Iris pigment epithelial cell (primary cell): ENCODE data around the gene ARFGEF2.
A peak's percentile ranks its signal among the peaks of the same experiment; 100 is the strongest.
"Not testable (repeated sequence)": the region's sequence is repeated elsewhere in the genome, so short reads cannot be mapped to it uniquely, and the experiment has no call there.

ENCODE experiments used
- DNase-seq: peaks from one replicate; pipeline ENCODE4 v3.0.0-alpha.2; 2011; ENCODE audit warnings: low read depth

The ARFGEF2 gene

DNA sequence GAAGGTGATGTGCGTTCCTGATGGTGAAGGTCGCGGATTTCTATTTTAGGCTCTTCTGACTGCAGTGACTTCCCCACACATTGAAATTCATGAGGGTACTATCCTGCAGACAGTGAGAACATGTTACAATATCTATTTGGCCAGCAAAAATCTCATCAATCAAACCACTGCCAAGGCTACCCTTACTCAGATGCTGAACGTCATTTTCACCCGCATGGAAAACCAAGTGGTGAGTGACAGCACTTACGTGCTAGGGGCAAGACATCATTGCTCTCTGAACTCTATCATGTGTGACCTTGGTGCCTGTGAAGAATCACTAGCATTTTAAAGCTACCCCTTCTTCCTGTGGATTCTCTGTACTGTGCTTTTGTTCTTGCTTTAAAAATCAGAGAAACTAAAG lies 31.1 kb downstream of the ARFGEF2 start:
- DNase-seq = no peak

DNA sequence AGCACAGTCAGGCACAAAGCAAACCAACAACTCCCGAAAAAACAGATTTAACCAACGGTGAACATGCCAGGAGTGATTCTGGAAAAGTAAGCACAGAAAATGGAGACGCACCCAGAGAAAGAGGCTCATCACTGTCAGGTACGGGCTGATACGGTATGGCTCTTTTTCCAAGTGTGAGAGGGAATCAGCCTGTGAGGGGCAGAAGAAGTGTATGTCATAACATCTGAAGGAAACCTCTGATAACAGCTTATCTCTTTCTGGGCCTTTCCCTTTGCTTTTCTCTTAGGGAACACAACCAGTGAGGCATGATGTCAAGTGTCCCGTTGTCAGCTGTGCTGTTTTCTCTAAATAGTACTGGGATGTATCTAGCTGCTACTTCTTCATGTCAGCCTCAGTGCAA lies 32.1 kb downstream of the ARFGEF2 start:
- no peak for DNase-seq

DNA sequence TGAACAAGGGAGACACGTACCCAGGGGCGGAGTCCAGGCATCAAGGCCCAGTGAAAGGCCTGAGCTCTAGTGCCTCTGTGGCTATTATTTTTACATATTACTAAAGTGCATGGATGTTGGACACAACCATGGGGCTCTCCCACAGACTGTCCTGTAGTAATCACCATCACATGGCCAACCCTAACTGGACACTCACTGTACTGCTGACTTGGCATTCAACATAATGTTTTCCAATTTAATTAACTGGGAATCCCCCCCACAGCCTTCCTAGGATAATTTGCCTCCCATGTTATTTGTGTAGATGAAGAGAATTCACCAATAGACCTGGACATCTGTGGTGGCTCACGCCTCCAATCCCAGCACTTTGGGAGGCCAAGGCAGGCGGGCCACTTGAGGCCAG lies 34.5 kb downstream of the ARFGEF2 start:
- DNase-seq = no peak

DNA sequence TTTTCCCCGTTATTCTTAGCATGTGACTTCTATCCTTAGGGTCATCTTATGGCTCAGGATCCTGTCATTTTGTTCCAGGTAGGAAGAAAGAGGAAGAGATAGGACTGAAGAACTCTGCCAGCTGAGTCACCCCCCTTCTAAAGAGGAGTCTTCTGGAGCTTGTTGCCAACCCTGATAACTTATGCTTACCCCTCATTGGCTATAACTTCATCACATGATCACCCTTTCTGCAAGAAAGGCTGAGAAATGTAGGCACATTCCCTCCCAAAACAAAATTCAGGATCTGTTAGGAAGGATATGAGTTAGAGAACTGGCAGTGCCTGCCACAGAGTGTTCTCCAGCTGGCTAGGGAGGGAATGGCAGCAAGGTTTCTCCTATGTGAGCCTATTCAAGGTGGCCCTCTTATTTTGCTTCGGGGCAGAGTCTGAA lies 35.6 kb downstream of the ARFGEF2 start:
- DNase-seq = peak; percentile 9

DNA sequence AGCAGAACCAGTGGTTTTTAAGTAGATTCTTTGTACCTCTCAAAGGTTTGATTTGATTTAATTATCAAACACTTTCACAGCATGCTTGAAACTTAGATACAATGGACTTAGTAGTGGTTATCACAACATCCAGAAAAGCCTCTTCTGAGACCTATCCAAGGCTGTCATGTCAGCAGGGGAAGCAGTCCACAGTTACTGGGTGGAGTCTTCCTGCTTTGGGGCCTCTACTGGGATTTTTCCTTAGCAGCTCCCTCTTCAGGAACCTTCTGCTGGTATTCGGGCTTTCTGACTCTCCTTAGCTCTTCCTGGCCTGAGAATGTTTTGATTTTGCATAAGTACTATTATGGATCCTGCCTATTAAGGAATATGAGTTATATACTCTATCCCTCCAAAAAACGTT lies 36.0 kb downstream of the ARFGEF2 start:
- DNase-seq = no peak

DNA sequence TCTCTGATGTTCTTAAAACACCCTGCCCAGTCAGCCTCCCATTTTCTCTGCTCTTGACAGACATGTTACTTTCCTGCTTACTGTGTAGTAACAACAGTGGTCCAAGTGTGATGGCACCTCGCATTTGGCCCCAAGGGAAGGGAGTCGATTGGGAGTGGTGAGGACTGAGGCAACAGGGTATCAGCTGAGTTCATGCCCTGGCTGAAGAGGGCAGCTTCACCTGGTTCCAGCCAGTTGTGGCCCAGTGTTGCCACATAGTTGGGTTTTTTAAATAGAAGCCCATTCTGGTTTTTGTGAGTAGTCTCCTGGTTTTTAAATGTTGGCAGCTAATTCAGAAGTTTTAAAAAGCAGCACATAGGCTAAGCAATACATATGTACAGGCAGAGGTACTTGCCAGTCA lies 37.2 kb downstream of the ARFGEF2 start:
- DNase-seq = no peak

DNA sequence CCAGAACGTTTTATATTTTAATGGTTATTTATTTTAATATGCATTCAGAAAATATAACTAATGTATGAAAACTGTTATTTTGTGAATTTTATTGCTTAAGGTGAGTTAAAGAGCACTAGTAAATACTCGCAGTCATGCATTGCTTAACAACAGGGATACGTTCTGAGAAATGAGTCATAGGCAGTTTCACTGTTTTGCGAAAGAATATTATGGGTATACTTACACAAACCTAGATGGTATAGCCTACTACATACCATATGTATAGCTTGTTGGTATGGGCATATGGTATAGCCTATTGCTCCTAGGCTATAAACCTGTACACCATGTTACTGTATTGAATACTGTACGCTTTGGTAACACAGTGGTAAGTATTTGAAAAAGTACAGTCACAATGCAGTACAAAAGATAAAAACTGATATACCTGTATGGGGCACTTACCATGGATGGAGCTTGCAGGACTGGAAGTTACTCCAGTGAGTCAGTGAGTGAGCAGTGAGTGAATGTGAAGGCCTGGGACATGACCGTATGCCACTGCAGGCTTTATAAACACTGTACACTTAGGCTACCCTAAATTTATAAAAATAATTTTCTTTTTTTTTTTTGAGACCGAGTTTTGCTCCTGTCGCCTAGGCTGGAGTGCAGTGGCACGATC lies 38.5 kb downstream of the ARFGEF2 start:
- DNase-seq = peak; percentile 78

DNA sequence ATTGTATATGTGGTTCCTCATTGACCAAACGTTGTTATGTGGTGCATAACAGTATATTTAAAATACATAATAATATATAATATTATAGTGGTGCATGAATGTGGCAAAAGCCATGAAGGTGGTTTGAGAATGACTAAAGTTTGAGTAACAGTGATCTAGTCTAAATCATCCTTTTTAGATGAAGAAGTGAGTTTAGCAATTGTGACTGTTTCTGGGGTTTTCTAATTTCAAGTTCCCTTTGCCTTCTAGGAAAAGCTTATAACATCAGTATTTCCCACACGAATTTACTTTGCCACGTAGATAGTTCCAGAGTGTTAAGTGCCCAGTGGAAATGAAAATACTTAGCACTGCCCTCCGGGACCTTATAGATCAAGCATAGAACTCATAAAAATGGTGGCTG lies 40.9 kb downstream of the ARFGEF2 start:
- DNase-seq = no peak

DNA sequence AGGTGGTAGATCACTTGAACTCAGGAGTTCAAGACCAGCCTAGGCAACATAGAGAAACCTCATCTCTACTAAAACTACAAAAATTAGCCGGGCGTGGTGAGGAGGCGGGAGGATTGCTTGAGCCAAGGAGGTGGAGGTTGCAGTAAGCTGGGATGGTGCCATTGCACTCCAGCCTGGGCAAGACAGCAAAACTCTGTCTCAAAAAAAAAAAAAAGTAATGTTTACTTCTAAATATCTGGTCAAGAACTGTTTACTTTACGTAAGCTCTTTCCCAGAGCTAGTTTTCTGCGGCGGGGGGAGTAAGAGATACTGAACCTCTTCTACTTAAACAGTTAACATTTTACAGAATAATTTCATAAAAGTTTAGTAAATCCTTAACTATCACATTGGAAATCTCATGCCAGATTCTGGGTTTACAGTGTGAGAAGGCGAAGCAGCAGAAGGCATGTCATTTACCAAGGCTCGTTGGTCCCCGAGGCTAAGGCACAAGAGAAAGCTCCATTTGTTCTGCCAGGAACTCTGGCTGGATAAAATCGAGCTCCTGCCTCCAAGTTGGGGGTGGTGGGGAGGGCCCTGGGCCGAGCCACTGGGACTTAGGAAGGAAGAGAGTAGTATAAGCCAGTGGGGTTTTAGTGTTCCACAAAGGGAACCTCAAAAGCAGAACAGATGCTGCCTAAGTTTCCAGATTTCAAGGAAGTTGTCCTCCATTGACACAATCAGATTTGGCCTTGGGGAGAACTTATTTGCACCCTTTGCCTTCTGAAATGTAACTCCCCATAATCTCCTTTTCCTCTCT lies 41.7 kb downstream of the ARFGEF2 start:
- DNase-seq = no peak

DNA sequence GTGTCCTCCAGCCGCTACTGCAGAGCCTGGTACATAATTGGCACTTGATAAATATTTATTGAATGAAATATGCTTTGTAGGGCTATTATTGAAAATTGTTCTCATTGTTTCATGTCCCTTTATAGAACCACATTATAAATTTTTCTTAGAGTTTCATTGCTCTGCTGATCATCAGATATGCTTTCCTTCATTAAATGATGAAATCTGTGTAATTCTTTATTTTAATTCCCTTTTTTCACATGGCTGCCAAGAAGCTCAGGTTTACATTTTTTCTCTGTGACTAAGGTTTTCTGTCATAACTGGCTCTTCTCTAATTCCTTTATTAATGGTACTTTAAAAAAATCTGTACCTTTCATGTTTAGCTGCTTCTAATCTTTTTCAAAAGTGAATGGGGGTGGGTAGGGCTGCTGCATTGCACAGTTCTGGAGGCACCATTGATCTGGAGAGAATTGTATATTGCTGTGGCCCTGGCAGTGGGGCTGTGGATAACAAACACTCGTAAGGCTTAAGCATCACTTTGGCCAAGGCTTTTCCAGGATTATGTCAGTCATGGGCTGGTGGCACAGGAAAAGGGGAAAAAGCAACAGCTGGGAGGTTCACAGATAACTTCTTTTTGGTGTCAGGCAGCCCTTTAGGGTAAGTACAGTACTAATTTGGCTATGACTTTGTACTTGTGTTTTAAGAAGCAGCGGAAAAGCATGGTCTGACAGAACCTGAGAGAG lies 43.8 kb downstream of the ARFGEF2 start:
- peak; percentile 60 for DNase-seq

DNA sequence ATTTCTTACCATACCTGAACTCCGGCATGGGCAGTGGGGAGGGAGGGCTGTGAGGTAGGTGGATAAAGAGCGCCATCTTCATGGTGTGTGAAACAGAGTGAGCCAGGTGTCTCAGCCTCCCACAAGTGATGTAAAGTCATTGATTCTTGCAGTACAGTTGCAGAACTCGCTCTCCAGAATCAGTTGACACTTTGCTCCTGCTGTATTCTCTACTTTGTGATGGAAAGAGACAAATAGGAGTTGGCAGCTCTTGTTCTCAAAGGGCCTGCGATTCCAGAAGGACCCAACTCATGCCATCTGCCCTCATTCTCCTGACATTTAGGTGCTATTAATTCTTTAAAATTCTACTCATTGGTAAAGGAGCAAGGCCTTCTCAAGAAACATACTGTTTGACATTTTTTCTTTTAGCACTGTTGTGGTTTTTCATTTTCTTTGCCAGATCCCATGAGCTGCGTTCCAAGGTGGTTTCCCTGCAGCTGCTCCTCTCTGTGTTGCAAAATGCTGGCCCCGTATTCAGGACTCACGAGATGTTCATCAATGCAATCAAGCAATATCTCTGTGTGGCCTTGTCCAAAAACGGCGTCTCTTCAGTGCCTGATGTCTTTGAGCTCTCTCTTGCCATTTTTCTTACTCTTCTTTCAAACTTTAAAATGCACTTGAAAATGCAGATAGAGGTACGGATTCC lies 49.3 kb downstream of the ARFGEF2 start:
- no peak for DNase-seq

DNA sequence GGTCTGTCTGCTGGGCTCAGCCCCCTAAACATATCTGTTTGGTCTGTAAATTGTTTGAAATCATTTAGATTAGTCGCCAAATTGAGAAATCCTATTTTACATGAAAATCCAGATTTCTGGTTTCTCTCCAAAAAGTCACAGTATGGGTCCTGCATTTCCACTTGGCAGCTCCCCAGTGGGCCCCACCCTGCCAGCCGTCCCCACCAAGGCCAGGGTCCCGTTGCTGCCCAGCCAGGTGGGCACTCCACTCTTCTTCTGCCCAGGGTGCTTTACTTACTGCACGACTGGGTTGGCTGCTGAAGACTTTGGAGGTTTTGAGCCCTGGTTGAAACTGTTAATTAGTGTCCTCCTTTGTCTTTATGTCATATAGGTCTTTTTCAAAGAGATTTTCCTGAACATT lies 50.4 kb downstream of the ARFGEF2 start:
- DNase-seq = no peak

DNA sequence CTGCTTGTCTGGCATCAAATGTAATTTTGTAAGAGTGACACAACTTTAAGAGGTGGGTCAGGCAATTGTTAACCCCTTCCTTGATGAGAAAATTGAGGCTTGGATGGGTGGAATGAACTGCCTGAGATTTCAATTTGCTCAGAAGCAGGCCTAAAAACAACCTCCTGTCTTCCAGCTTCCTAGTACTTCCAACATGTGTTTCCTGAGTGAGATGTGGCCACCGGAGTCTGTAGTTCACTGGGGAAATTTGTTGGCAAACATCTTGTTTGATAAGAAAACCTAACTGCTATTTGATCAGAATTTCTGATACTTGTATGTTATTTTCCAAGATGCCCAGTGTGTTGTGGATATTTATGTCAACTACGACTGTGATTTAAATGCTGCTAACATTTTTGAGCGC lies 51.3 kb downstream of the ARFGEF2 start:
- no peak for DNase-seq

DNA sequence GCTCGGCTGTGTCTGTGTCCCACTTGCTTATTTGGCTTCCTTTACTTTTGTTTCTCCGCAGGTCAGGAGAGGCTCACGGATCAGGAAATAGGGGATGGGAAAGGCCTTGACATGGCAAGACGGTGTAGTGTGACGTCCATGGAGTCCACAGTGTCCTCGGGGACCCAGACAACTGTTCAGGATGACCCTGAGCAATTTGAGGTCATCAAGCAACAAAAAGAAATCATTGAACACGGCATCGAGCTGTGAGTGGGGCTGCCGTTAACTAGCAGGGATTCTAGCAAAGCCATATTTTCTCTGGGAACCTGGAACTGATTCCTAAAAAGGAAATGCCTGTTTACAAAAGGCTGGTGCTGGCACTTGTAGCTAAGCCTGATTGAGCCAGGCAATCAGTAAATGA lies 54.4 kb downstream of the ARFGEF2 start:
- DNase-seq = no peak

DNA sequence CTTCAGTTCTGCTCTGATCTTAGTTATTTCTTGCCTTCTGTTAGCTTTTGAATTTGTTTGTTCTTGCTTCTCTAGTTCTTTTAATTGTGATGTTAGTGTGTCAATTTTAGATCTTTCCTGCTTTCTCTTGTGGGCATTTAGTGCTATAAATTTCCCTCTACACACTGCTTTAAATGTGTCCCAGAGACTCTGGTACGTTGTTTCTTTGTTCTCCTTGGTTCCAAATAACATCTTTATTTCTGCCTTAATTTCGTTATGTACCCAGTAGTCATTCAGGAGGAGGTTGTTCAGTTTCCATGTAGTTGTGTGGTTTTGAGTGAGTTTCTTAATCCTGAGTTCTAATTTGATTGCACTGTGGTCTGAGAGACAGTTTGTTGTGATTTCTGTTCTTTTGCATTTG lies 58.5 kb downstream of the ARFGEF2 start:
- DNase-seq = not testable (repeated sequence)

DNA sequence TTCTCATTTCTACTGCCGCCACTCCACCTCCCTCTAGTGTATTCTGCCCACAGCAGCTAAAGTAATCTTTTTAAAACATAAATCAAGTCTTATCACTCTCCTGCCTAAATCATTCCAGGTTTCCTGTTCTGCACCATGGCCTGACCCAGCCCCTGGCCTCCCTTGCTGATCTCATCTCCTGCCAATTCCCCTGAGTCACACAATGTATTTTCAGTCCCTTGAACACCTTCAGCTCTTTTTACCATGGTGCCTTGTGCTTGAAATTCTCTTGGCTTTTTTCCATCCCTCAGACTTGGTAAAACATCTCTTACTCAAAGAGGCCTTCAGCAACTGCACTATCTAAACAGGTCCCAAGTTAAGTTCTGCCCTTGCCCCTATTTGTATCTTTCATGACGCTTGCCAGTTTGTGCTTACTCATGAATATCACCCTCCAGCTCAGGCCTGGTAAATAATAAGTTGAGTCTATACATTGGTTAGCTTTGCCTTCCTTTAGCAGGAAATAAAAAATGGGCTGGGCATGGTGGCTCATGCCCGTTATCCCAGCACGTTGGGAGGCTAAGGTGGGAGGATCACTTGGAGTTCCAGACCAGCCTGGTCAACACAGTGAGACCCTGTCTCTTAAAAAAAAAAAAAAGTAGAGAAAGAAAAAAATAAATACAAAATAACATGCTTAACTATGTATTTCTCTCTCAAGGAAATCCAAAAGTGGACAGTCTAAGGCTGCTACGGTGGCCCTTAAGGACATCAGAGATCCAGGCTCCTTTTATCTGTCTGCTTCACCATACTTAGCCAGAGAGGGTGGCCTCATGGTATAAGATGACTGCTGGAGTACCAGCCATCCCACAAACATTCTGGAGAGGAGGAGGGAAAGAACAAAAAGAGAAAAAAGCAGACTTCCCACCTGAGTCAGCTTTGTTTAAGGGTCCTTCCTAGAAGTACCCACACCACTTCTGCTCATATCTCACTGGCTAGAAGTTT lies 62.2 kb downstream of the ARFGEF2 start:
- DNase-seq = peak; percentile 88

DNA sequence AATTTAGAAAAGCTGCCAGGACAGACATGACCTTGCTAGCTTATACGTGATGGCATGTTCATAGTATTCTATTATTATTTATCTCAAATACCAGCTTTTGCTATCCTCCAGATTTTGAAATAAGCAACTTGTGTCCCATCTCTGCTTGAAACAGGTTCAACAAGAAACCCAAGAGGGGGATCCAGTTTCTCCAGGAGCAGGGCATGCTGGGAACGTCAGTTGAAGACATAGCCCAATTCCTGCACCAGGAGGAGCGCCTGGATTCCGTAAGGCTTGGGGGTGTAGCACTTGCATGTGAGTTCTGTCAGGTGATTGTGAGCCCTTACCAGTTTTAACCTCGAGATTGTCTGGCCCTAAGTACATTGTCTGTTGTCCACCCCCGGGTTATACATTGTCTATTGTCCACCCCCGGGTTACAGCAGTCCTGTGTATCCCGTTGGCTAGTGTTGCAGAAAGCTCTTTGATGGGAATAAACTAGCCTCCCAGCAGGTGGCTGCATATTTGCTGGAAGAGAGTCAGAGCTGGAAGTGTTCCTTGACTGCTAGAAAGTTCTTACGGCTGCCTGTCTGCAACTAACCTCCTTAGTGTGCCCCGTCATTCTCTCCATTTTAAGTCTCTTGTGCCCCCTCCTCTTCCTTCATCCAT lies 63.2 kb downstream of the ARFGEF2 start:
- peak; percentile 8 for DNase-seq

DNA sequence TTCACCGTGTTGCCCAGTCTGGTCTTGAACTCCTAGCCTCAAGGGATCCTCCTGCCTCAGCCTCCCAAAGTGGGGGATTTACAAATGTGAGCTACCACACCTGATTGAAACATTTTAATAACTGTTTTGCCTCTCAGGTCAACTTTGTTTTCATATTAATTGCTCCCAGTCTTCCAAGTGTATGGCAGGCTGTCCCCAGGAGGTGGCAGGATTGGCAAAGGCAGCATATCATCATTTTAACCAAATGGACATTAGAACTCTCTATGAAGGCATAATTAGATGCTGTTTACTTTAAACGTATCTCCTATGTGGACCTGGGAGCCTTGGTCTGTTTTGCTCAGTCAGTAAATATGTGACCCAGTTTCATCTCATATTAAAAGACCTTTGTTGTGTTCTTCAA lies 65.4 kb downstream of the ARFGEF2 start:
- DNase-seq = no peak

DNA sequence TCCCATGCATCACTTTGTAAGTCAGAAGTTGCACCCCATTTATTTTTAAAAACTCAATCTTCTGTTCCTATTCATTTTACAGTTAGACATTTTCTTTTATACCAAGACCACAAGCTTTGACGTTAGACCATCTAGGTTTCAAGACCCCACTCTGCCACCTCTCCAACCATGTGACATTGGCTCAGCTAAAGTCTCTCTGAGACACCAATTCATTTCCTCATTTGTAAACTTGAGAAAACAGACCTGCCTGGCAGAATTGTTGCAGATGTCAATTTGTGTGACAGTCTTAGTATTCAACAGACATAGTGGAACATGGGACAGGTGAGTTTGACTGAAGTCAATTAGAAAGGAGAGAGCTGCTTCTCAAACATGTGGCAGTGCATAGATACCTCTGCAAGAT lies 69.0 kb downstream of the ARFGEF2 start:
- DNase-seq = no peak

DNA sequence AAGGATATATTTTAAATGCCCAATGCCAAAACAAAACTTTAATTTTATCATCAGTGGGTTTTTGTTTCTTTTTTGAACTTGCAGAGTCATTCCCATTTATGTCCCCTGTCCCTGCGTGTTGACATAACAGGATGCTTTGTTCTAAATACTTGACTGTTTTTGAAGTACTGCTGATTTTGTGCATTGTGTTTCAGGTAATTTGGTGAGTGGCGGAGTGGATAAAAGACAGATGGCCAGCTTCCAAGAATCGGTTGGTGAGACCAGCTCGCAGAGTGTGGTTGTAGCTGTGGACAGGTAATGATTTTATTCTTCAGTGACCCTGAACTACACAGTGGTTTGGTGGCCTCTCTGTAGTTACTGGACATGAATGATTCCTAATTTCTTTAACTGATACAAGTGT lies 74.1 kb downstream of the ARFGEF2 start:
- no peak for DNase-seq
